Panc1 (cell line): ENCODE results near the gene SESN1. TPM values are rescaled to one million over a fixed set of nuclear protein-coding genes. Genes with fewer than 3 reads are reported as not detected.

ENCODE experiments used
- ATAC-seq: fragments of 200-7000 bp; cut with Tn5 transposase; 2 replicates; pipeline ENCODE4 v1.9.1; 2020; ENCODE audit warnings: mild to moderate bottlenecking, moderate library complexity
- BruUV-seq: library from RNA; stranded (reverse); fragments of 400-500 nt; replicated peaks from 2 replicates; lab custom pipeline; 2021; lab: Mats Ljungman, UMichigan
- CTCF ChIA-PET: fragments of 300-600 bp; sonication (Branson Sonifier 250); formaldehyde crosslinking; loops from one replicate; lab custom pipeline; 2022; ENCODE audit warnings: antibody characterized with exemption; lab: Charles Lee
- POLR2A ChIA-PET: fragments of 300-600 bp; sonication (Branson Sonifier 250); formaldehyde crosslinking; loops from one replicate; lab custom pipeline; 2022; ENCODE audit warnings: antibody characterized with exemption; lab: Charles Lee
- DNase-seq: peaks from one replicate; pipeline ENCODE4 v3.0.0-alpha.2; 2010; ENCODE audit warnings: low read depth, low spot score
- H3K27ac ChIP-seq: 2 replicates; pipeline ENCODE4 v1.5.1; 2011; ENCODE audit warnings: mild to moderate bottlenecking, low read length, inconsistent platforms
- H3K27me3 ChIP-seq: fragments of 200-500 bp; sonication (Bioruptor generic); 2 replicates; pipeline ENCODE4 v1.6.0; 2014; ENCODE audit warnings: low read length, inconsistent platforms; ENCODE audit not compliant: control insufficient read depth, insufficient read depth
- H3K36me3 ChIP-seq: fragments of 200-500 bp; sonication (Bioruptor generic); 2 replicates; pipeline ENCODE4 v1.5.1; 2014; ENCODE audit warnings: inconsistent platforms, mild to moderate bottlenecking, low read length, moderate library complexity; ENCODE audit not compliant: control insufficient read depth, insufficient read depth
- H3K4me1 ChIP-seq: 2 replicates; pipeline ENCODE4 v1.5.1; 2011; ENCODE audit warnings: inconsistent platforms, mild to moderate bottlenecking, low read length, moderate library complexity; ENCODE audit not compliant: control insufficient read depth, insufficient read depth
- H3K4me3 ChIP-seq, 2 experiments: 2 replicates each; pipeline ENCODE4 v1.5.1; 2011 to 2012; ENCODE audit warnings: low read depth in 2 of 2, low read length in 2 of 2, mild to moderate bottlenecking in 2 of 2, inconsistent platforms in 1 of 2, moderate library complexity in 1 of 2
- H3K9me3 ChIP-seq: fragments of 200-500 bp; sonication (Bioruptor generic); 2 replicates; pipeline ENCODE4 v1.5.1; 2014; ENCODE audit warnings: low read depth, mild to moderate bottlenecking, inconsistent platforms, low read length, moderate library complexity; ENCODE audit not compliant: control insufficient read depth, insufficient read depth
- CTCF ChIP-seq: fragments of 450-650 bp; IDR thresholded peaks from 2 replicates; pipeline ENCODE4 v1.5.1; 2017; ENCODE audit warnings: mild to moderate bottlenecking
- POLR2AphosphoS5 ChIP-seq: IDR thresholded peaks from 2 replicates; pipeline ENCODE4 v1.6.1; 2012; ENCODE audit warnings: mild to moderate bottlenecking, low read depth, low read length, moderate library complexity
- REST ChIP-seq, 2 experiments: IDR thresholded peaks; 2 replicates each; pipeline ENCODE4 v1.6.1; 2011 to 2012; ENCODE audit warnings: low read depth in 2 of 2, control low read depth in 1 of 2, low read length in 1 of 2, mild to moderate bottlenecking in 1 of 2, moderate library complexity in 1 of 2; ENCODE audit not compliant: insufficient read depth in 1 of 2
- SIN3A ChIP-seq: IDR thresholded peaks from 2 replicates; pipeline ENCODE4 v1.6.1; 2012; ENCODE audit warnings: low read depth, mild to moderate bottlenecking, low read length, moderate library complexity, borderline replicate concordance; ENCODE audit not compliant: insufficient read depth
- TCF7L2 ChIP-seq: IDR thresholded peaks from 2 replicates; pipeline ENCODE4 v1.6.1; 2011; ENCODE audit warnings: mild to moderate bottlenecking, low read depth, low read length, inconsistent platforms
- in situ Hi-C: cut with HindIII; loops from 2 replicates; pipeline ENCODE4 v1.10.0; 2016; ENCODE audit warnings: low sequenced_read_pairs, low pct_unique_long_range_greater_than_20kb
- intact Hi-C: fragments of 100-400 bp; cut with micrococcal nuclease; formaldehyde crosslinking; loops from one replicate; pipeline ENCODE4 v1.10.0; 2022; ENCODE audit not compliant: unreplicated experiment
- total RNA-seq: library from RNA; stranded (reverse); gene quantifications from one replicate; pipeline ENCODE4 v1.2.1, GENCODE V29; 2021; ENCODE audit not compliant: unreplicated experiment

Gene SESN1
- total RNA-seq, 1 experiment from 2014 or later: 11.3 TPM

DNA sequence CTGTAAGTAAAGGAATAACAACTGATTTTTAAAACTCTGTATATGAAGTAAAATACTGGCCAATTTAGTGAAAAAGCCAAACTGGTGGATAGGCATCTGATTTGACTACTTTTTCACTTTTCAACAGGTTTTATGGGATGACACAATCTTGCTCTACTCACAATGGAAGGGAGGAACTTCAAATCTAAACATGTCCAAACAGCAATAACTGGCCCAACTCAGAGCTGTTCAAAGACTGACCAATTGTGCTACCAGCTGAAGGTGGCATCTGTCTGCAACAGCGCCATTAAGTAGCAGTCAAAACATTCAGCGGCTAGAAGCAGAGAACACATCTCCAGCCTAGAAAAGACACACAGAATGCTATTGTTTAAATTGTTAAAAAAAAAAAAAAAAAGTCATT is 44.6 kb downstream of the SESN1 start:
- Histone ChIP-seq H3K36me3 (no peaks in the 10 kb centered on the region), H3K4me3 (no peak overlapping the region), H3K27ac (no peak overlapping the region), H3K4me1 (no peaks in the 10 kb centered on the region), H3K27me3 (no peaks in the 10 kb centered on the region), H3K9me3 (no peaks in the 10 kb centered on the region)
- in situ Hi-C loops: no loop called here
- no peak for TF ChIP-seq TCF7L2
- no peak for TF ChIP-seq POLR2AphosphoS5
- no peak for TF ChIP-seq SIN3A
- no peak for TF ChIP-seq CTCF
- TF ChIP-seq REST (IDR thresholded peaks at IDR 0.05; ENCODE audit: insufficient read depth in 1 of 2, low read depth in 2 of 2, low read length in 1 of 2): no peak
- ATAC-seq (no peak), DNase-seq (no peak)
- CTCF ChIA-PET: no interaction called here
- intact Hi-C loops: no loop called here
- POLR2A ChIA-PET: no interaction called here
- no TSS peak for BruUV-seq

DNA sequence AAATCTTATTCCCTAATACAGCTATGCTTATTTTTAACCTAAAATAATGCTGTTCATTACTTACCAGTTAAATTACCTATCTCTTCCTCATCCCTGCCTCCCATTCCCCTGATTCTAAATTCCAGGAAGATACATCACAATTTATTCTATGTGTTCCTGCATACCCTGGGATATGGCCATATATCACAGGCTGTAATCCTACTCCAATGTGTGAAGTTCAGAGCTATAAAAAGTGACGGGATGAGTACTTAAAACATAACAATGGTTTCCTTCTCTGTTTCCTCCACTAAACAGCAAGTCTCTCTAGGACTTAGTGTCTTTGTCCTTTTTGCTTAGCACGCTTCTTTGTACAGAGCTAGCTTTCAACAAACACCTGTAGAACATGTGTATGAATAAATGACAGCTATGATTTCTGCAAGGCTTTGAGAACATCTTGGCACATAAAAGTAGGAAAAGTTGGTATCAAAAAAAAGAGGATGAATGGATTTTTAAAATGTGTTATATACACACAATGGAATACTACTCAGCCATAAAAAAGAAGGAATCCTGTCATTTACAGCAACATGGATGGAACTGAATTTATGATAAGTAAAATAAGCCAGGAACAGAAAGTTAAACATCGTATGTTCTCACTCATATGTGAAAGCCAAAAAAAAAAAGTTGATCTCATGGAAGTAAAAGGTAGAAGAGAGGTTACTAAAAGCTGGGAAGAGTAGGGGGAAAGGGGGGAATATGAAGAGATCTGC is 45.8 kb downstream of the SESN1 start:
- CTCF ChIA-PET: no interaction called here
- BruUV-seq: no TSS peak
- H3K27ac ChIP-seq: no peak overlapping the region
- no peaks in the 10 kb centered on the region for H3K4me1 ChIP-seq
- ATAC-seq: no peak
- DNase-seq: no peak
- POLR2A ChIA-PET: interaction anchor here (0.6 kb wide), 1 partner anchor 118 kb away, joined by 3 read pairs; no protein-coding TSS in a partner anchor
- TF ChIP-seq REST (IDR thresholded peaks at IDR 0.05; ENCODE audit: insufficient read depth in 1 of 2, low read depth in 2 of 2, low read length in 1 of 2) (no peak), TCF7L2 (no peak), CTCF (no peak), SIN3A (no peak), POLR2AphosphoS5 (no peak)
- no peaks in the 10 kb centered on the region for H3K9me3 ChIP-seq
- H3K4me3 ChIP-seq: no peak overlapping the region
- H3K36me3 ChIP-seq: no peaks in the 10 kb centered on the region
- intact Hi-C loops (no loop called here), in situ Hi-C loops (no loop called here)
- no peaks in the 10 kb centered on the region for H3K27me3 ChIP-seq
